CD14-positive monocyte (primary cell): Measurements from ENCODE around the gene MTNR1B. TPM values are rescaled to one million over a fixed set of nuclear protein-coding genes. Genes with fewer than 3 reads are reported as not detected.

Experiments
- DNase-seq, 3 donors: peaks; one replicate each; pipeline ENCODE4 v3.0.0-alpha.2; 2011 to 2022
- H2AFZ ChIP-seq: 2 replicates; pipeline ENCODE4 v1.6.0; 2012; ENCODE audit warnings: mild to moderate bottlenecking, low read depth, low read length, inconsistent platforms; ENCODE audit not compliant: insufficient read depth, poor library complexity, severe bottlenecking
- H3K27ac ChIP-seq, 2 donors: 1 replicate in 1 of 2; 2 replicates in 1 of 2; pipeline ENCODE4 v1.5.1; 2012 to 2013; ENCODE audit warnings: low read length in 2 of 2, control low read depth in 1 of 2, inconsistent platforms in 1 of 2, low read depth in 1 of 2, mild to moderate bottlenecking in 1 of 2
- H3K27me3 ChIP-seq, 2 donors: one replicate each; pipeline versions ENCODE4 v1.6.0 to v1.6.1; 2011 to 2013; ENCODE audit warnings: low read length in 2 of 2; ENCODE audit not compliant: control insufficient read depth in 2 of 2, insufficient read depth in 2 of 2
- H3K36me3 ChIP-seq, 2 donors: replicated peaks in 1 of 2; 1 replicate in 1 of 2; 2 replicates in 1 of 2; pipeline versions ENCODE4 v1.5.1 to v1.6.1; 2012 to 2013; ENCODE audit warnings: low read length in 2 of 2, control low read depth in 1 of 2, inconsistent platforms in 1 of 2, mild to moderate bottlenecking in 1 of 2; ENCODE audit not compliant: insufficient read depth in 2 of 2, control insufficient read depth in 1 of 2
- H3K4me1 ChIP-seq, 2 donors: 1 replicate in 1 of 2; 2 replicates in 1 of 2; pipeline versions ENCODE4 v1.5.1 to v1.6.1; 2012 to 2013; ENCODE audit warnings: low read length in 2 of 2, control low read depth in 1 of 2, inconsistent platforms in 1 of 2, mild to moderate bottlenecking in 1 of 2, moderate library complexity in 1 of 2; ENCODE audit not compliant: insufficient read depth in 2 of 2, control insufficient read depth in 1 of 2
- H3K4me2 ChIP-seq: replicated peaks from 2 replicates; pipeline ENCODE3; 2012; ENCODE audit warnings: low read length, moderate library complexity, mild to moderate bottlenecking; ENCODE audit not compliant: poor library complexity, severe bottlenecking; ENCODE audit errors: extremely low read depth
- H3K4me3 ChIP-seq, 3 experiments: fragments of 200-600 bp in 1 of 3; sonication (generic) in 1 of 3; replicated peaks in 1 of 3; 1 replicate in 2 of 3; 2 replicates in 1 of 3; pipeline ENCODE4 v1.5.1; 2011 to 2013; ENCODE audit warnings: low read length in 3 of 3, mild to moderate bottlenecking in 3 of 3, control low read depth in 2 of 3, low read depth in 2 of 3, inconsistent platforms in 1 of 3, moderate library complexity in 1 of 3
- H3K79me2 ChIP-seq: 2 replicates; pipeline ENCODE4 v1.6.0; 2012; ENCODE audit warnings: mild to moderate bottlenecking, control low read depth, inconsistent platforms, low read length, moderate library complexity; ENCODE audit not compliant: insufficient read depth
- H3K9ac ChIP-seq: 2 replicates; pipeline ENCODE4 v1.6.0; 2017; ENCODE audit warnings: low read length, mild to moderate bottlenecking; ENCODE audit not compliant: insufficient read depth, poor library complexity, severe bottlenecking
- H3K9me3 ChIP-seq, 2 donors: replicated peaks in 1 of 2; 1 replicate in 1 of 2; 2 replicates in 1 of 2; pipeline versions ENCODE4 v1.5.1 to v1.6.1; 2012 to 2013; ENCODE audit warnings: low read length in 2 of 2, control low read depth in 1 of 2; ENCODE audit not compliant: control insufficient read depth in 1 of 2, insufficient read depth in 1 of 2
- H4K20me1 ChIP-seq: 2 replicates; pipeline ENCODE4 v1.6.0; 2012; ENCODE audit warnings: mild to moderate bottlenecking, low read length, control low read depth, moderate library complexity; ENCODE audit not compliant: insufficient read depth
- H3K27ac Mint-ChIP-seq, 7 donors: one replicate each; pipeline ENCODE4 v1.8.0; 2020; ENCODE audit warnings: mild to moderate bottlenecking in 7 of 7, mixed read lengths in 7 of 7, moderate library complexity in 6 of 7, inconsistent platforms in 2 of 7
- H3K27me3 Mint-ChIP-seq, 3 donors: one replicate each; pipeline ENCODE4 v1.8.0; 2021 to 2022; ENCODE audit warnings: low read depth in 3 of 3, mild to moderate bottlenecking in 3 of 3, mixed read lengths in 3 of 3, moderate library complexity in 3 of 3, inconsistent platforms in 1 of 3
- H3K36me3 Mint-ChIP-seq, 2 donors: one replicate each; pipeline ENCODE4 v1.8.0; 2020; ENCODE audit warnings: mixed read lengths in 2 of 2, inconsistent platforms in 1 of 2, mild to moderate bottlenecking in 1 of 2
- H3K4me1 Mint-ChIP-seq: one replicate; pipeline ENCODE4 v1.8.0; 2020; ENCODE audit warnings: mild to moderate bottlenecking, mixed read lengths
- H3K4me3 Mint-ChIP-seq, 2 donors: one replicate each; pipeline ENCODE4 v1.8.0; 2020; ENCODE audit warnings: mild to moderate bottlenecking in 2 of 2, mixed read lengths in 2 of 2, moderate library complexity in 1 of 2
- H3K9me3 Mint-ChIP-seq, 7 donors: one replicate each; pipeline ENCODE4 v1.8.0; 2020 to 2022; ENCODE audit warnings: mixed read lengths in 7 of 7, mild to moderate bottlenecking in 6 of 7, moderate library complexity in 6 of 7, inconsistent platforms in 2 of 7
- CTCF ChIP-seq: fragments of 200-600 bp; IDR thresholded peaks from one replicate; pipeline ENCODE4 v1.8.0; 2022; ENCODE audit warnings: antibody characterized with exemption, mild to moderate bottlenecking
- WGBS: methylation state at CpG from one replicate; pipeline ENCODE4 v1.1.5; 2013; ENCODE audit warnings: missing lambda C conversion rate; ENCODE audit not compliant: insufficient coverage; 5-methylcytosine and 5-hydroxymethylcytosine counted together
- intact Hi-C, 2 donors: fragments of 100-400 bp; cut with micrococcal nuclease; formaldehyde crosslinking; loops; one replicate each; pipeline versions ENCODE4 v1.15.0 to v1.15.1; 2023
- polyA plus RNA-seq, 3 donors: library from polyadenylated mRNA; depleted of rRNA in 1 of 3; unstranded in 2 of 3; stranded (reverse) in 1 of 3; fragments of 300-500 nt in 2 of 3; fragments of >200 nt in 1 of 3; fragmentation: Illumina TruSeq in 2 of 3; gene quantifications; 1 replicate in 2 of 3; 2 replicates in 1 of 3; pipeline ENCODE4 v1.2.3, GENCODE V29; 2012 to 2021

MTNR1B gene
- polyA plus RNA-seq, 3 donors: not detected

- Histone ChIP-seq H3K36me3 (no peaks in the 10 kb centered on the region), H3K9ac (no peak overlapping the region), H3K9me3 (no peaks in the 10 kb centered on the region), H3K79me2 (no peaks in the 10 kb centered on the region), H2AFZ (no peak overlapping the region), H3K4me2 (no peak overlapping the region), H3K4me3 (no peak overlapping the region), H3K27me3 (peaks cover 0 to 2% of the 10 kb centered on the region in 2 donors), H3K27ac (no peak overlapping the region), H4K20me1 (no peaks in the 10 kb centered on the region), H3K4me1 (no peaks in the 10 kb centered on the region)
- intact Hi-C loops: no loop called here
- H3K9me3 Mint-ChIP-seq: peaks cover 0 to 5% (median 4%) of the 10 kb centered on the region in 7 donors
- 89% methylated on average over 3 of the region's 4 CpGs for WGBS
- H3K27ac Mint-ChIP-seq: no peak overlapping the region
- H3K4me3 Mint-ChIP-seq: no peak overlapping the region
- H3K27me3 Mint-ChIP-seq: peaks cover 2 to 7% (median 6%) of the 10 kb centered on the region in 3 donors
- H3K4me1 Mint-ChIP-seq: no peaks in the 10 kb centered on the region
- no peak for DNase-seq
- no peaks in the 10 kb centered on the region for H3K36me3 Mint-ChIP-seq
- no peak for TF ChIP-seq CTCF
These were observed 30.1 kb upstream of the MTNR1B start for GRCh38 chr11:92939305-92939704.

- WGBS: 10% methylated on average over 2 of the region's 12 CpGs
- no peak overlapping the region for H3K27ac ChIP-seq
- H3K9ac ChIP-seq: no peak overlapping the region
- no peak overlapping the region for H3K4me3 Mint-ChIP-seq
- no peak overlapping the region for H2AFZ ChIP-seq
- H3K4me1 Mint-ChIP-seq: no peaks in the 10 kb centered on the region
- no peak overlapping the region for H3K4me2 ChIP-seq
- peaks cover 2 to 9% (median 4%) of the 10 kb centered on the region in 3 donors for H3K27me3 Mint-ChIP-seq
- H3K4me3 ChIP-seq: no peak overlapping the region
- no peaks in the 10 kb centered on the region for H3K79me2 ChIP-seq
- H3K9me3 Mint-ChIP-seq: peaks cover 0 to 5% (median 2%) of the 10 kb centered on the region in 7 donors
- no peak overlapping the region for H3K27ac Mint-ChIP-seq
- H4K20me1 ChIP-seq: no peaks in the 10 kb centered on the region
- H3K4me1 ChIP-seq: no peaks in the 10 kb centered on the region
- peak; percentile 13 to 37 (median 25) for DNase-seq
- TF ChIP-seq CTCF: peak; percentile 80
- intact Hi-C loops: loop anchor here (2.0 to 5.0 kb wide), 2 partner anchors 281 to 285 kb away; no protein-coding TSS in a partner anchor
- H3K36me3 Mint-ChIP-seq: no peaks in the 10 kb centered on the region
- no peaks in the 10 kb centered on the region for H3K36me3 ChIP-seq
- H3K27me3 ChIP-seq: peaks cover 0 to 2% of the 10 kb centered on the region in 2 donors
- no peaks in the 10 kb centered on the region for H3K9me3 ChIP-seq
These were observed 27.5 kb upstream of the MTNR1B start for GRCh38 chr11:92941676-92942571.
